Large intestine (tissue), 3 donors: ENCODE data around the gene DYNC1H1. TPM values are rescaled to one million over a fixed set of nuclear protein-coding genes. Genes with fewer than 3 reads are reported as not detected.
A peak's percentile ranks its signal among the peaks of the same experiment; 100 is the strongest.

Experiments used
- DNase-seq, 2 donors: peaks; one replicate each; pipeline versions ENCODE4 v3.0.0 to v3.0.0-alpha.2; 2013
- H3K27ac ChIP-seq: one replicate; pipeline ENCODE4 v1.5.1; 2013; ENCODE audit warnings: low read length
- H3K27me3 ChIP-seq: 2 replicates; pipeline ENCODE4 v1.6.1; 2013; ENCODE audit warnings: low read length; ENCODE audit not compliant: control insufficient read depth, insufficient read depth
- H3K36me3 ChIP-seq: 2 replicates; pipeline ENCODE4 v1.6.1; 2013; ENCODE audit warnings: low read length; ENCODE audit not compliant: control insufficient read depth, insufficient read depth
- H3K4me1 ChIP-seq: one replicate; pipeline ENCODE4 v1.6.1; 2013; ENCODE audit warnings: low read length; ENCODE audit not compliant: control insufficient read depth, insufficient read depth
- H3K4me3 ChIP-seq: one replicate; pipeline ENCODE4 v1.5.1; 2013; ENCODE audit warnings: low read length
- H3K9me3 ChIP-seq: one replicate; pipeline ENCODE4 v1.6.1; 2013; ENCODE audit warnings: mild to moderate bottlenecking, low read depth, low read length, moderate library complexity; ENCODE audit not compliant: control insufficient read depth
- WGBS: methylation state at CpG from one replicate; pipeline ENCODE4 v1.1.5; 2013; ENCODE audit warnings: low lambda C conversion rate; ENCODE audit not compliant: insufficient coverage; 5-methylcytosine and 5-hydroxymethylcytosine counted together
- polyA plus RNA-seq: library from polyadenylated mRNA; unstranded; fragments of 120-200 nt; gene quantifications from one replicate; pipeline ENCODE4 v1.2.1, GENCODE V29; 2013

DYNC1H1 gene
- polyA plus RNA-seq, 1 donor = 259 TPM

GRCh38 chr14:102047808-102048540 is 83.6 kb downstream of the DYNC1H1 start:
- H3K36me3 ChIP-seq = peaks cover 79% of the 10 kb centered on the region
- no peak for DNase-seq
- WGBS = no CpG with 5 or more reads among the region's 33 CpGs
- H3K4me1 ChIP-seq = no peaks in the 10 kb centered on the region
- H3K9me3 ChIP-seq = no peaks in the 10 kb centered on the region
- H3K4me3 ChIP-seq = no peak overlapping the region
- no peak overlapping the region for H3K27ac ChIP-seq
- no peaks in the 10 kb centered on the region for H3K27me3 ChIP-seq

DNA sequence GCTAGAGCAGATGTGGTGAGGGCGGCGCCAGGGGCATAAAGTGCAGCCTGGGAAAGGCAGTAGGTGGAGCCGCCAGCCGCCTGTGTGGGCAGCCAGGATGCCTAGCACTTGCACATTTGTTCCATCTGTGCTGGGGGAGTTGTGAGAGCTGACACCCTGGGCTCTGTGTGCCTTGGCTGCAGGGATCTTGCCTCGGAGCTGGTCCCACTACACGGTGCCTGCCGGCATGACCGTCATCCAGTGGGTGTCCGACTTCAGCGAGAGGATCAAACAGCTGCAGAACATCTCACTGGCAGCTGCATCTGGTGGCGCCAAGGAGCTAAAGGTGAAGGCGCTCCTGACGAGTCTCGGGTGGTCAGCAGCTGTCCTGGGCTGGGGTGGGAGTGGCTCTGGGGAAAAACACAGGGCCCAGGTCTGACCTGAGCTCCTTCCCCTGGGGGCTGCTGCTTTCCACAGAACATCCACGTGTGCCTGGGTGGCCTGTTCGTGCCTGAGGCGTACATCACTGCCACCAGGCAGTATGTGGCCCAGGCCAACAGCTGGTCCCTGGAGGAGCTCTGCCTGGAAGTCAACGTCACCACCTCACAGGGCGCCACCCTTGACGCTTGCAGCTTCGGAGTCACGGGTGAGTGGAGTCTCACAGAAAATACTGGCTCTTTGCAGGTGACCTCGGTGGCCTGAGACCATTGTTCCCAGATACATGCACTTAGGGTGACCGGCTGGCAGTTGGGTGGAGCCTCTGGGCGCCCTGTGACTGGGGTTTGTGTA is 85.1 kb downstream of the DYNC1H1 start:
- peaks cover 68% of the 10 kb centered on the region for H3K36me3 ChIP-seq
- no peak for DNase-seq
- no CpG with 5 or more reads among the region's 25 CpGs for WGBS

GRCh38 chr14:102050026-102050405 is 85.6 kb downstream of the DYNC1H1 start:
- Histone ChIP-seq H3K4me1 (no peaks in the 10 kb centered on the region), H3K27ac (no peak overlapping the region), H3K9me3 (no peaks in the 10 kb centered on the region), H3K36me3 (peaks cover 62% of the 10 kb centered on the region), H3K4me3 (no peak overlapping the region), H3K27me3 (no peaks in the 10 kb centered on the region)
- WGBS = no CpG with 5 or more reads among the region's 12 CpGs
- DNase-seq = no peak

More for the DNA sequence above, 85.1 kb downstream of the DYNC1H1 start:
- Histone ChIP-seq H3K27ac (no peak overlapping the region), H3K4me1 (no peaks in the 10 kb centered on the region), H3K9me3 (no peaks in the 10 kb centered on the region), H3K4me3 (no peak overlapping the region), H3K27me3 (no peaks in the 10 kb centered on the region)

- Histone ChIP-seq H3K4me3 (no peak overlapping the region), H3K4me1 (peaks cover 3% of the 10 kb centered on the region), H3K9me3 (no peaks in the 10 kb centered on the region), H3K36me3 (peaks cover 59% of the 10 kb centered on the region), H3K27ac (no peak overlapping the region), H3K27me3 (no peaks in the 10 kb centered on the region)
- no peak for DNase-seq
- no CpG with 5 or more reads among the region's 11 CpGs for WGBS
These were observed 86.3 kb downstream of the DYNC1H1 start for GRCh38 chr14:102050625-102051024.

DNA sequence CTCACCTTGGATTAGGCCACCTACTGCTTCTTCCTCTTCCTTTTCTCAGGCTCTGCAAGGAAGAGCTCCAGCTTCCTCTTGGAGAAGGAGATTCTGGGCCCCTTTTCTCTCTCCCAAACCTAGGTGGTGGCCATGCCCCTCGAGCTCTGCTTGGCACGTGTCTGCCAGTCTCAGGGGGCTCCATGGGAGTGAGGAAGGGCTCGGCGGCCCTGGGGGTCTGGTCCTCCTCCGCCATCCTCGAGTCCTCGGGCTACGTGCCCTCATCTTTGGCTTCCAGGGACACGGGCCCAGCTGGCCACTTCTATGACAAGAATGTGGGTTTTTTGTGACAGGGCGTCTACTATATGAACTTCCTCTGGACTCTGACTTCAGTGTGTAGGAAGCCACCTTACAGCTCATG is 88.1 kb downstream of the DYNC1H1 start:
- no CpG with 5 or more reads among the region's 10 CpGs for WGBS
- peaks cover 53% of the 10 kb centered on the region for H3K36me3 ChIP-seq
- H3K27ac ChIP-seq = no peak overlapping the region
- H3K27me3 ChIP-seq = no peaks in the 10 kb centered on the region
- H3K4me1 ChIP-seq = peaks cover 3% of the 10 kb centered on the region
- no peak overlapping the region for H3K4me3 ChIP-seq
- H3K9me3 ChIP-seq = no peaks in the 10 kb centered on the region
- no peak for DNase-seq

DNA sequence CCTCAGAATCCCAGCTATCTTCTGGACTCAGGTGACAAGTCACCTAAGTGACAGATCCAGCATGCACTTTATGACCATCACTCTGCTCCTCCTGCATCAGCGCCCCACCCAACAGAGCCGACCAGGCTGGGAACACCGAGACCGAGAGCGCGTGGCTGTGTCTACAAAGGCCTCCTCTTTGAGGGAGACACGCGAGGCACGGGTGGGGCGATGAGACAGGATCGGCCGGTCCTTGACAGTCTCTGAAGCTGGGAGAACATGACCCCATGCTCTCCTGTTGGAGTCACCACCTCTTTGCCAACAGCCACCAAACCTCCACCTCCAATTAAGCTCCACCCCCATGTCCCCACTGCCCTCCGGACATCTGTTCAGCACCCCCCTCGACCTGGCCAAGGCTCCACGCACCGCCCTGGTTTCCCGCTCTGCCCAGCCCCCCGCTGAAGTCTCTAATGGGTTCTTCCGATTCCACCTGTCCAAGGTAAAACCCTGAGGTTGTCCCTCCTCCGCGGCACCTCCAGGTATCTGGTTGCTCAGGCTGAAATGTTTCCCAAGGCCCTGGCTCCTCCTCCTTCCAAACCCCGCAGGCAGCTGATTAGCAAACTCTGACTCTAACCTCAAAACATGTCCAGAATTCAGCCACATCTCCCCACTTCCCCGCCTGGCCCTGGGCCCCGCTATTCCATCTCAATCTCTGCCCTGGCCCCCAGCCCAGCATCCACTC is 91.0 kb downstream of the DYNC1H1 start:
- Histone ChIP-seq H3K4me1 (peaks cover 3% of the 10 kb centered on the region), H3K9me3 (no peaks in the 10 kb centered on the region), H3K27ac (no peak overlapping the region), H3K4me3 (no peak overlapping the region), H3K36me3 (peaks cover 25% of the 10 kb centered on the region), H3K27me3 (no peaks in the 10 kb centered on the region)
- DNase-seq = peak in 1 of 2 donors; percentile 21
- WGBS = no CpG with 5 or more reads among the region's 24 CpGs

DNA sequence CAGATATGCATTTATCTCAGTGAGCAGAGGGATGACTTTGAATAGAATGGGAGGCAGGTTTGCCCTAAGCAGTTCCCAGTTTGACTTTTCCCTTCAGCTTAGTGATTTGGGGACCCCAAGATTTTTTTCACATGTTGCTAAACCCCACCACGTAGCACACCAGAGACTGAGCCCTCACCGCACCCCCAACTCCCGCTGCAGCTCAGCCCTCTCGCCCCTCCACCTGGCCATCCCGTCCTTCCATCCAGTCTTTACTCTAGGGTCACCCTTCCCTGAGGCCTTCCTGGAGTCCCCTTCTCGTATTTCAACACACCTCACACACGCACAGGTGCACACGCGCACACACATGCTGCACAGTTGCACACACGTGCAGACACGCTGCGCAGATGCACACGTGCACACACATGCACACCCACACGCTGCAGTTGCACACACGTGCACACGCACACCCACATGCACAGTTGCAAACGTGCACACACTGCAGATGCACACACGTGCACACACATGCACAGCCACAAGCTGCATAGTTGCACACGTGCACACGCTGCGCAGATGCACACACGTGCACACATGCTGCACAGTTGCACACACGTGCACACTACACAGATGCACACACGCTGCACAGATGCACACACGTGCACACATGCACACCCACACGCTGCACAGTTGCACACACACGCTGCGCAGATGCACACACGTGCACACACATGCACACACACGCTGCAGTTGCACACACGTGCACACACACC is 92.5 kb downstream of the DYNC1H1 start:
- Histone ChIP-seq H3K9me3 (no peaks in the 10 kb centered on the region), H3K36me3 (peaks cover 11% of the 10 kb centered on the region), H3K27me3 (no peaks in the 10 kb centered on the region), H3K27ac (no peak overlapping the region), H3K4me3 (no peak overlapping the region), H3K4me1 (peaks cover 3% of the 10 kb centered on the region)
- WGBS = no CpG with 5 or more reads among the region's 31 CpGs
- DNase-seq = no peak

DNA sequence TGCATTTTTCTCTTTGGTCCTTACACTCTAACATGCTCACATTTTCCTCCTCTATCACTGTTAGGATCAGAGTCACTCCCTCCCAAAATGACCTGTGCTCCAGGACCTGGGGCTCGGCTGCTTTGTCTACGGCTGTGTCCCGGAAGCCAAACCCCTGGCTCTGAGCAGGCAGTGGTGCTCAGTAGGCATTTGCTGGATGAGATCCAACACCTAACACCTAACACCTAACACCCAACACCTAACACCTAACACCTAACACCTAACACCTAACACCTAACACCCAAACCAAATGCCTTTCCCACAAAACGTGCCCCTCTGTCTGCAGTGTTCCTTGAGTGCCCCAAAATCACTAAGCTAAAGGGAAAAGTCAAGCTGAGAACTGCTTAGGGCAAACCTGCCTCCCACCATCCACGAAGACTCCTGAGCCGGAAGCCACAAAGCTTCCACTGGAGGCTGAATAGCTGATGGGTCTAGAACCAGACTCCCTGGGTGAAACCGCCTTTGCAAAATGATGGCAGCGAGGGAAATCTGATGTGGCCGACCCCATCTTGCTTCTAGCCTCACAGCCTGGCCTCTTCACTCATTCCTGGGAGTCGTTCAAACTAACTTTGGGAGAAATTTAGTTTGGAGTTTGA is 93.2 kb downstream of the DYNC1H1 start:
- Histone ChIP-seq H3K4me3 (no peak overlapping the region), H3K27me3 (no peaks in the 10 kb centered on the region), H3K27ac (no peak overlapping the region), H3K4me1 (peaks cover 4% of the 10 kb centered on the region), H3K36me3 (peaks cover 4% of the 10 kb centered on the region), H3K9me3 (no peaks in the 10 kb centered on the region)
- DNase-seq = no peak
- WGBS = no CpG with 5 or more reads among the region's 10 CpGs

- H3K4me3 ChIP-seq = no peak overlapping the region
- no peaks in the 10 kb centered on the region for H3K9me3 ChIP-seq
- H3K27ac ChIP-seq = no peak overlapping the region
- peaks cover 8% of the 10 kb centered on the region for H3K4me1 ChIP-seq
- WGBS = 67% methylated on average over 1 of the region's 7 CpGs
- H3K27me3 ChIP-seq = no peaks in the 10 kb centered on the region
- DNase-seq = no peak
- peaks cover 3% of the 10 kb centered on the region for H3K36me3 ChIP-seq
These were observed 93.8 kb downstream of the DYNC1H1 start for GRCh38 chr14:102058146-102058545.
